ENCODE results near the gene CACUL1.
A peak's percentile ranks its signal among the peaks of the same experiment; 100 is the strongest.

Gene CACUL1

GRCh38 chr10:118721539-118721876 lies 33.3 kb downstream of the CACUL1 start:
- TF ChIP-seq CTCF (IDR thresholded peaks at IDR 0.05; ENCODE audit: low read depth, low read length, missing control alignments), result no peak
- no peak for DNase-seq (ENCODE audit: low read depth)
- H3K4me3 ChIP-seq (ENCODE audit: low read depth, low read length), result no peak overlapping the region

GRCh38 chr10:118720685-118721538 lies 33.9 kb downstream of the CACUL1 start:
- H3K4me3 ChIP-seq (ENCODE audit: low read depth, low read length), result no peak overlapping the region
- no peak for DNase-seq (ENCODE audit: low read depth)
- TF ChIP-seq CTCF (IDR thresholded peaks at IDR 0.05; ENCODE audit: low read depth, low read length, missing control alignments), result peak; percentile 53

GRCh38 chr10:118714366-118714765 lies 40.4 kb downstream of the CACUL1 start:
- no peak for TF ChIP-seq CTCF (IDR thresholded peaks at IDR 0.05; ENCODE audit: low read depth, low read length, missing control alignments)
- no peak for DNase-seq (ENCODE audit: low read depth)

GRCh38 chr10:118712930-118713634 lies 41.7 kb downstream of the CACUL1 start:
- no peak overlapping the region for H3K4me3 ChIP-seq (ENCODE audit: low read depth, low read length)
- TF ChIP-seq CTCF (IDR thresholded peaks at IDR 0.05; ENCODE audit: low read depth, low read length, missing control alignments), result peak; percentile 13
- DNase-seq (ENCODE audit: low read depth), result no peak

More at GRCh38 chr10:118714366-118714765, 40.4 kb downstream of the CACUL1 start:
- H3K4me3 ChIP-seq (ENCODE audit: low read depth, low read length), result no peak overlapping the region

- no peak overlapping the region for H3K4me3 ChIP-seq (ENCODE audit: low read depth, low read length)
- DNase-seq (ENCODE audit: low read depth), result no peak
- TF ChIP-seq CTCF (IDR thresholded peaks at IDR 0.05; ENCODE audit: low read depth, low read length, missing control alignments), result no peak
Observed at GRCh38 chr10:118712080-118712479, 42.7 kb downstream of the CACUL1 start.

GRCh38 chr10:118710487-118710886 lies 44.3 kb downstream of the CACUL1 start:
- TF ChIP-seq CTCF (IDR thresholded peaks at IDR 0.05; ENCODE audit: low read depth, low read length, missing control alignments), result no peak
- H3K4me3 ChIP-seq (ENCODE audit: low read depth, low read length), result no peak overlapping the region
- DNase-seq (ENCODE audit: low read depth), result no peak
